Medulla oblongata (tissue), 1 donor: ENCODE results near the gene ALG14.
A peak's percentile ranks its signal among the peaks of the same experiment; 100 is the strongest.
"Not testable (repeated sequence)": the region's sequence is repeated elsewhere in the genome, so short reads cannot be mapped to it uniquely, and the experiment has no call there.

ENCODE experiments used
- DNase-seq: peaks from one replicate; pipeline ENCODE4 v3.0.0-alpha.2; 2015; ENCODE audit errors: extremely low spot score

Gene ALG14

GRCh38 chr1:95007687-95008086, 65.1 kb downstream of the ALG14 start:
- no peak for DNase-seq

- DNase-seq: no peak
Observed at GRCh38 chr1:95006681-95007080, 66.1 kb downstream of the ALG14 start.

DNA sequence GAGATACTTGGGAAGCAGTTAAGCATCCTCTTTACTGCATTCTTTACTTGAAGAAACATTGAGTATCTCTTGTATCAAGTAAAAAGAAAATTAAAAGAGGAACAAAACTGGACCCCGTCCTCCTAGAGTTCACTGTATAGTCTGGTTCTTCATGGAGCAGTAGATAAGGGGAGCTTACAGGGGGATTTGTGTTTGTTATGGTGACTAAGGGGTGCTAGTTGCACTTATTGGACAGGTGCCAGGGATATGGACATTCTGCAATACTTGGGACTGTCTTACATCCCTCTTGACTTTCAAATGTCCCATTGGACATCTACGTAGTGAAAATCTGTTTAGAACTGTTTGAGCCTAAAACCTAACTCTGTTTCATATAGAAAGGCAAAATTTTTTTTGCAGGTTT, 67.2 kb downstream of the ALG14 start:
- DNase-seq: no peak

- DNase-seq: no peak
Observed at GRCh38 chr1:95004013-95004412, 68.7 kb downstream of the ALG14 start.

DNA sequence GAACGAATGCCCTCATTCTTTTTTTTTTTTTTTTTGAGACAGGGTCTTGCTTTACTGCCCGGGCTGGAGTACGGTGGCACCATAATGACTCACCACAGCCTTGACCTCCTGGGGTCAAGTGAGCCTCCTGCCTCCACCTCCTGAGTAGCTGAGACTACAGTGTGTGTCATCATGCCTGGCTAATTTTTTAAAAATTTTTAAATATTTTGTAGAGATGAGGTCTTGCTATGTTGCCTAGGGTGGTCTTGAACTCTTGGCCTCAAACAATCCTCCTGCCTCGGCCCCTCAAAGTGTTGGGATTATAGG, 69.4 kb downstream of the ALG14 start:
- DNase-seq: no peak

DNA sequence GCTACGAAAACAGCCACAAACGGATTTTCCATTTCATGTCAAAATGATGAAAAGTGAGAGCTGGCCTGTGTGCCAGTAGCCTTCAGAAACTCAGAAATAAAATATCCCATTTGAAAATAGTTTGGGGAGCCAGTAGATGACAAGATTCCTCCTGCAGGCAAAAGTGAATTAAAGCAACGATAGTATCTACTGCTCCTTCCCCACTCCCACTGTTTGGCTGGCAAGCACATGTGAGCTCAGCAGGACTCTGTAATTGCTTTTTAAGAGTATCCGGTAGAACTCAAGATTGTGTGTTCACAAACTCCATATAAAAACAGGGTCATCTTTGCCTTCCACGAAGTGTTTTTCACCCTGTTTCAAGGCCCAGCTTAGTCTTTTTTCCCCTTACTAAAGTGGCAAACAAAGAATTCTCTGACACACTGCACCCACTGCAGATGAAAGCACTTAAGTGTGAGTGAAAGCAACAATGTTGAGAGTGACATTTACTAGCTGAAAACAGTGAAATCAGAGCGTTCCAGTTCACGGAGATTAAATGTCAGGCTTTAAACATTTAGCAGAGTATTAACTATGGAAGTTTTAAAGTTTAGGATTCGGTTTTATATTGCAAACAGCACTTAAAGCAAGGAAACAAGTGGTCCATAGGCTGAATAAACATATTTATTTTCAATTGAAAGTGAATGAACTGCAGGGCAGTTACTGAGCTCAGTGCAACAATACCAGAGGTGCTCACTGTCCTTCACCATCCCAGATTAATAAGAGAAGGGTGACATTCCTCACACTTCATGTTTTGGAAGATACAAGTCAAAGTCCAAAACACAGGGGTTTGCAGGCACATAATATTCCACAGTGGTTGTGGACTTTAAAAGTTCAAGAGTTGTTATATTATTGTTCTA, 70.0 kb downstream of the ALG14 start:
- DNase-seq: peak; percentile 40

DNA sequence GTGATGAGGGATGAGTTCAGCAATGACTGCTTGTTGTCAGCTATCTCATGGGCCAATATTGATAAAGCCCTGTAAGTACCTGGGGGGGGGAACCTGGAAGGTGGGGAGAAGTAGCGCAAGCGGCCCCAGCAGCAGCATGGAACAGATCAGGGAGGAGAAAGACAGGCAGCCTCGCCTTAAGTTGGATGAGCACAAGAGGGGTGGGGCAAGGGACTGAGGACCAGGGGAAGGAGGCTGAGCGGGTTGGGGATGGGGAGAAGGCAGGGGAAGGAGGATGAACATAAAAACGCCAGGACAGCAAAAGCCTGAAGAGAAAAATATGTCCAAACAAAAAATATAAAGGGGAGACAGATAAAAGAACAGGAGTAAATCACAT, 70.6 kb downstream of the ALG14 start:
- no peak for DNase-seq

- no peak for DNase-seq
Observed at GRCh38 chr1:94999456-95000131, 73.2 kb downstream of the ALG14 start.

- no peak for DNase-seq
Observed at GRCh38 chr1:94998748-94999147, 74.0 kb downstream of the ALG14 start.

GRCh38 chr1:94998114-94998513, 74.6 kb downstream of the ALG14 start:
- DNase-seq: no peak

GRCh38 chr1:94995536-94995935, 77.2 kb downstream of the ALG14 start:
- not testable (repeated sequence) for DNase-seq

DNA sequence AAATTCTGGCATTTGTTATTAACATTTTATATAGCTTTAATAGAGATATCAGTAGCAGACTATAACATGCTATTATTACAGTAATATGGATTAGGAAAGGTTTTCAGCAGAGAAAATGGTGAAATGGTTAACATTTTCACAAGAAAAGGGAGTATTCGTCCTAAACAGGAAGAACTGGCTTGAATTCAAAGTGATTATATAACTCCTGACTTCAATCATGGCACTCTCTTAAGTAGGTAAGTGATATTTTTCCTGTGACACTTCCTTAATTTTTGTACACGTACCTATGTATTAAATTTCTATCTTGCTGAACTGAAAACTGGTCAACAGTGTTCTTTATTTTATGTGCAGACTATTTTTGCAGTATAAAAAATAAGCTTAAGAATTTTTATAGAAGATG, 77.9 kb downstream of the ALG14 start:
- no peak for DNase-seq

GRCh38 chr1:94993931-94994645, 78.7 kb downstream of the ALG14 start:
- no peak for DNase-seq

DNA sequence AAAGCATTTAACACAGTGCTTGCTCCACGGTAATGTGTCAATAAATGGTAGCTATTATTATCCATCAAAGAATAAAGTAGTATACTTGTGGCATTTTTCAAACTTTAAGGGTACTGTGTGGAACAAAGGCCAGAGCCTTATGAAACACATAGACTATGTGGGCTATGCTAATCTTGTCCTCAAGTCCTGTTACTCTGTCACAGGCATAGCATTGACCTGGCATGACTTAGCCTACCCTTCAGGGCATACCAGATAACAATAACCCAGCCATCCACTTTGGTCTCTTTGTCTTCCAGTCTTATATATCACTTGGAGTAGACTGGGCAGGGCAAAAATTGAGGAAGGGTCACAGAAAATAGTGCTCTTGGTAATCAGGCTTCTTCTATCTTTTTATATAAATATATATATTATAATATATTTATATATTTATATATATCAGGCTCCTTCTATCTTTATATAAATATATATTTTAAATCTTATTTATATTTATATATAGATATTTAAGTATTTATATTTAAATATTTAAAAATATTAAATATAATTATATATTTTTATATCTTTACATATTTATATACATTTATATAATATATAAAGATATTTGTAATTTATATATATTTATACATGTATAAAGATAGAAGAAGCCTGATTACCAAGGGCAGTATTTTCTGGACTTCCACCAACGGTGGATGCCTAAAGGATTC, 79.7 kb downstream of the ALG14 start:
- no peak for DNase-seq

- no peak for DNase-seq
Observed at GRCh38 chr1:94992161-94992560, 80.6 kb downstream of the ALG14 start.

DNA sequence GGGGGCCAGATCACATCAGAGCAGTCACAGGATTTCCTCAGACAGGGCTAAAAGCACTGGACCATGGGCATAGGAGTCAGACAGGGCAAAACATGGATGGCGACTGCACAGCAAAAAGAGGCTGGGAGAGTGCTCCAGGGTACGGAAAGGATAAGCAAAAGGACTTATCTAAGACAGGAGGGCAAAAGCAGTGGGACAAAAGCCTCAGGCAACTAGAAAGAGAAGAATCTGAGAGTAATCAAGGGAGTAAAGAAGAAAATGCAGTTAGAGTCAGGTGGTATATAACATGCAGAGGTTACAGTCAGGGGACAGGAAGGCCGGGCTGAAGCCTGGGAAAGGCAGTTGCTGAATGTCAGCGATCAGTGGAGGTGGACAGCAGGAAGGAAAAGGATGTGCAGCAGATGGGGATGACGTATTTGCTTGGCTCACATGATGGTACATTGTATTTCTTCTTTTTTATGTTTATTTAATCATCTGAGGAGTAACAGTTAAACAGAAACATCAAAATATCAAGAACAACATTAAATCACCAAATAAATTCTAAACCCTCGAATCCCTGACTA, 82.8 kb downstream of the ALG14 start:
- DNase-seq: no peak

- no peak for DNase-seq
Observed at GRCh38 chr1:94989398-94989797, 83.4 kb downstream of the ALG14 start.

- DNase-seq: no peak
Observed at GRCh38 chr1:94988356-94988755, 84.4 kb downstream of the ALG14 start.

DNA sequence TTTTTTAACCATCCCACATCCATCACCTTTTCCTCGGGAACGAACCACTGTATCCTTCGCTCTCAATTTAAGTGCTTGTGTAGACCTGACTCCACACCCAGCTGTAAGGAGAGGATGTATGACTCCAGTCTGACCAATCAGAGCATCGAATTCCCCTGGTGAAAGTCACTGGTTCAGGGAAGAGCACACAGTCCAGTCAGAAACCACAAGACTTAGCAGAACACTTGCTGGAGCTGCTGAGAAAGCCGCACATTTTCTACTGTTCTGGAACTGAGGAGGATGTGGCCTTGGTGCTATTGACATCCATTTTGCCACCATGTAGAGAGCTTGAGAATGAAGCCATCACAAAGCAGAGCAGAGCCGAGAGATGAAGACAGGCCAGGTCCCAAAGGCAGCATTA, 86.0 kb downstream of the ALG14 start:
- DNase-seq: no peak

- DNase-seq: peak; percentile 24
Observed at GRCh38 chr1:94983171-94983739, 89.5 kb downstream of the ALG14 start.

DNA sequence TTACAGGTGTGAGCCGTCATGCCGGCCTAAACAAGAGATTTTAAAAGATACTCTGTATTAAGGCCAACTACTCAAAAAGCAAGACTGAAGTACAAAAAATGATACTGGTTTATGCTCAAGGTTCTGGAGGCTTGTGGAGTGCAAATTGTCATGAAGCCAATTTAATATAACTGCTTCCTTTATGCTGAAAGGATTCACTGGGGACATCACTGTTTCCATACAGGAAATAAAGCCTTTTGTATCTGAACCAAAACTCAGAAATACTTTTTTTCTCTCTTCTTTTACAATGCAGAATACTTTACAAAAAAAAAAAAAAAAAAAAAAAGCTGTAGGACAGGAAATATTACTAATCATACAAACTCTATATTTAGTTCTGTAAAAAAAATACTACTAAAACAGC, 90.4 kb downstream of the ALG14 start:
- DNase-seq: no peak

DNA sequence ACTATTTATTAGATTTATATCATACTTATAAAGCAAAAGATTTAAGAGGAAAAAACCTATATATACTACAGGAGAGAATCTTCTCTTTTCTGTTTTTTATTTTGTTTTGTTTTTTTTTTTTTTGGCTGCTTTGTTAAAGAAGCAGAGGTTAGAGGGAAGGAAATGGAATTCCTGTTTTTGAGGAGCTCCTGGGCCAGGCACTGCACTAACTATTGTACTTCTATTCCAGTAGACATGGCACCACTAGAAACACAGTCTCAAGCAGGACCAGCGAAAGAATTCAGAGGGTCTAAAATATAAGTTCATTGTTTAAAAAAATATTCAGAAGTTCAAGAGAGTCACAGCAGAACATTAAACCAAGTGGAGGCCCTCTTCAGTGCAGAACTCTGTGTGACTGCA, 91.2 kb downstream of the ALG14 start:
- DNase-seq: no peak
